A673 (cell line): Measurements from ENCODE around the gene LCE6A. TPM values are rescaled to one million over a fixed set of nuclear protein-coding genes. Genes with fewer than 3 reads are reported as not detected.

ENCODE experiments used
- BruUV-seq: library from RNA; stranded (reverse); fragments of 400-500 nt; replicated peaks from 2 replicates; lab custom pipeline; 2021; lab: Mats Ljungman, UMichigan
- CTCF ChIA-PET: fragments of 300-600 bp; sonication (Branson Sonifier 250); formaldehyde crosslinking; loops from one replicate; lab custom pipeline; 2022; ENCODE audit warnings: antibody characterized with exemption; lab: Charles Lee
- POLR2A ChIA-PET: fragments of 300-600 bp; sonication (Branson Sonifier 250); formaldehyde crosslinking; loops from one replicate; lab custom pipeline; 2022; ENCODE audit warnings: antibody characterized with exemption; ENCODE audit not compliant: low non-redundant PET; lab: Charles Lee
- DNase-seq: peaks from one replicate; pipeline ENCODE4 v3.0.0-alpha.2; 2015; ENCODE audit warnings: low spot score
- H3K27ac ChIP-seq: fragments of 200-600 bp; sonication (generic); 2 replicates; pipeline ENCODE4 v1.5.1; 2016; ENCODE audit warnings: mixed run types, low read depth, mild to moderate bottlenecking, mixed read lengths, antibody characterized with exemption, low read length; ENCODE audit not compliant: poor library complexity, severe bottlenecking
- H3K27me3 ChIP-seq: fragments of 200-600 bp; sonication (generic); replicated peaks from 2 replicates; pipeline ENCODE4 v1.6.1; 2017; ENCODE audit warnings: mixed run types, low read depth, mild to moderate bottlenecking, mixed read lengths, antibody characterized with exemption, low read length; ENCODE audit not compliant: insufficient read depth, poor library complexity
- H3K36me3 ChIP-seq: fragments of 200-600 bp; sonication (generic); 2 replicates; pipeline ENCODE4 v1.6.1; 2016; ENCODE audit warnings: mixed run types, mild to moderate bottlenecking, mixed read lengths, antibody characterized with exemption, low read length; ENCODE audit not compliant: insufficient read depth, poor library complexity, severe bottlenecking
- H3K4me1 ChIP-seq: fragments of 200-600 bp; sonication (generic); 2 replicates; pipeline ENCODE4 v1.6.1; 2017; ENCODE audit warnings: mixed run types, mild to moderate bottlenecking, mixed read lengths, antibody characterized with exemption, low read length; ENCODE audit not compliant: insufficient read depth, poor library complexity, severe bottlenecking
- H3K4me3 ChIP-seq: fragments of 200-600 bp; sonication (generic); 2 replicates; pipeline ENCODE4 v1.5.1; 2016; ENCODE audit warnings: low read depth, mixed run types, mild to moderate bottlenecking, mixed read lengths, low read length; ENCODE audit not compliant: poor library complexity, severe bottlenecking
- H3K9me3 ChIP-seq: fragments of 200-600 bp; sonication (generic); 2 replicates; pipeline ENCODE4 v1.6.1; 2016; ENCODE audit warnings: mixed run types, low read depth, mild to moderate bottlenecking, mixed read lengths, antibody characterized with exemption, low read length; ENCODE audit not compliant: poor library complexity, severe bottlenecking
- CTCF ChIP-seq: fragments of 300-800, 200-600 bp; sonication (generic); conservative IDR thresholded peaks from 2 replicates; pipeline ENCODE4 v1.5.1; 2017; ENCODE audit warnings: low read depth, mild to moderate bottlenecking, antibody characterized with exemption, low read length, moderate library complexity, mixed read lengths
- EZH2 ChIP-seq: fragments of 200-600 bp; sonication (generic); IDR thresholded peaks from 2 replicates; pipeline ENCODE4 v1.6.1; 2017; ENCODE audit warnings: borderline replicate concordance, low read depth, mild to moderate bottlenecking, mixed read lengths, antibody characterized with exemption, low read length; ENCODE audit not compliant: poor library complexity, severe bottlenecking
- intact Hi-C: fragments of 100-400 bp; cut with micrococcal nuclease; formaldehyde crosslinking; loops from one replicate; pipeline ENCODE4 v1.10.0; 2022; ENCODE audit not compliant: unreplicated experiment
- total RNA-seq: library from RNA; stranded (reverse); gene quantifications from 2 replicates; pipeline ENCODE4 v1.2.3, GENCODE V29; 2021

The LCE6A gene
- total RNA-seq, 1 experiment from 2014 or later, result not detected

GRCh38 chr1:152824964-152825363, 17.7 kb upstream of the LCE6A start:
- no peaks in the 10 kb centered on the region for H3K4me1 ChIP-seq
- CTCF ChIA-PET, result no interaction called here
- POLR2A ChIA-PET, result no interaction called here
- H3K4me3 ChIP-seq, result no peak overlapping the region
- no TSS peak for BruUV-seq
- no peak for DNase-seq
- intact Hi-C loops, result no loop called here
- H3K27ac ChIP-seq, result no peak overlapping the region
- peaks cover 54% of the 10 kb centered on the region for H3K27me3 ChIP-seq
- no peaks in the 10 kb centered on the region for H3K9me3 ChIP-seq
- no peaks in the 10 kb centered on the region for H3K36me3 ChIP-seq
- TF ChIP-seq CTCF (no peak), EZH2 (no peak)

- ChIA-PET POLR2A (no interaction called here), CTCF (no interaction called here)
- BruUV-seq, result no TSS peak
- no peaks in the 10 kb centered on the region for H3K4me1 ChIP-seq
- intact Hi-C loops, result no loop called here
- no peak within 1 kb of the TSS for H3K4me3 ChIP-seq
- no peaks in the 10 kb centered on the region for H3K36me3 ChIP-seq
- no peak for TF ChIP-seq EZH2
- TF ChIP-seq CTCF, result no peak
- peaks cover 54% of the 10 kb centered on the region for H3K27me3 ChIP-seq
- no peak within 1 kb of the TSS for H3K27ac ChIP-seq
- no peak for DNase-seq
- no peaks in the 10 kb centered on the region for H3K9me3 ChIP-seq
These were observed 15.5 kb upstream of the LCE6A start, which contains the start of gene LCE1A for GRCh38 chr1:152827173-152827572. Gene LCE1A (plus strand): TSS chr1:152827473. CDS start chr1:152827473, 0 bp downstream.

- Histone ChIP-seq H3K27me3 (peaks cover 9% of the 10 kb centered on the region), H3K4me1 (no peaks in the 10 kb centered on the region), H3K4me3 (no peak overlapping the region), H3K36me3 (no peaks in the 10 kb centered on the region), H3K27ac (no peak overlapping the region), H3K9me3 (no peaks in the 10 kb centered on the region)
- DNase-seq, result no peak
- TF ChIP-seq CTCF, result no peak
- TF ChIP-seq EZH2, result no peak
- ChIA-PET CTCF (no interaction called here), POLR2A (no interaction called here)
- no TSS peak for BruUV-seq
- intact Hi-C loops, result no loop called here
These were observed 5.8 kb upstream of the LCE6A start for GRCh38 chr1:152836870-152837269.
